GM12878 (cell line): ENCODE measurements around the gene ABCA9. TPM values are rescaled to one million over a fixed set of nuclear protein-coding genes. Genes with fewer than 3 reads are reported as not detected.

Experiments
- ATAC-seq: fragments of 200-7000 bp; cut with Tn5 transposase; 3 replicates; pipeline ENCODE4 v1.9.1; 2020; ENCODE audit warnings: mild to moderate bottlenecking, moderate library complexity
- BruUV-seq: library from RNA; stranded (reverse); fragments of 400-500 nt; replicated peaks from 2 replicates; lab custom pipeline; 2021; lab: Mats Ljungman, UMichigan
- CTCF ChIA-PET: fragments of 300-600 bp; sonication (Branson Sonifier 250); formaldehyde crosslinking; extraction: SDS; loops from one replicate; lab custom pipeline; 2021; ENCODE audit warnings: inconsistent platforms; lab: Yijun Ruan, JAX
- POLR2A ChIA-PET: fragments of 350-600 bp; formaldehyde crosslinking; extraction: SDS; loops from one replicate; lab custom pipeline; 2021; ENCODE audit warnings: inconsistent platforms; lab: Charles Lee
- RAD21 ChIA-PET: fragments of 300-600 bp; sonication (Branson Sonifier 250); formaldehyde crosslinking; loops from one replicate; lab custom pipeline; 2023; ENCODE audit warnings: antibody characterized with exemption; ENCODE audit not compliant: unreplicated experiment; lab: Charles Lee
- SMC1A ChIA-PET: fragments of 300-600 bp; sonication (Branson Sonifier 250); formaldehyde crosslinking; loops from one replicate; lab custom pipeline; 2023; ENCODE audit not compliant: unreplicated experiment, uncharacterized antibody; lab: Charles Lee
- DNase-seq: peaks from one replicate; pipeline ENCODE4 v3.0.0-alpha.2; 2011; ENCODE audit warnings: low read depth, low spot score
- FAIRE-seq: peaks from 3 replicates; lab custom pipeline; 2011; peaks lifted over from hg19 to GRCh38; lab: Jason Lieb, UNC
- H2AFZ ChIP-seq: 2 replicates; pipeline ENCODE4 v1.6.0; 2011; ENCODE audit warnings: low read depth, low read length, control low read depth; ENCODE audit not compliant: control insufficient read depth
- H3K27ac ChIP-seq: 2 replicates; pipeline ENCODE4 v1.5.1; 2011; ENCODE audit warnings: control low read depth; ENCODE audit not compliant: control insufficient read depth, insufficient read depth
- H3K27me3 ChIP-seq, 2 experiments: replicated peaks in 1 of 2; 2 replicates each; pipeline versions ENCODE4 v1.6.0 to v1.6.1; 2011; ENCODE audit warnings: low read length in 1 of 2; ENCODE audit not compliant: control insufficient read depth in 2 of 2, insufficient read depth in 2 of 2
- H3K36me3 ChIP-seq, 2 experiments: 2 replicates each; pipeline ENCODE4 v1.5.1; 2011; ENCODE audit warnings: low read length in 1 of 2; ENCODE audit not compliant: control insufficient read depth in 2 of 2, insufficient read depth in 2 of 2
- H3K4me1 ChIP-seq: 2 replicates; pipeline ENCODE4 v1.6.1; 2011; ENCODE audit warnings: mild to moderate bottlenecking, low read length, moderate library complexity, mixed read lengths; ENCODE audit not compliant: control insufficient read depth, insufficient read depth
- H3K4me2 ChIP-seq: 2 replicates; pipeline ENCODE4 v1.6.0; 2011; ENCODE audit warnings: control low read depth; ENCODE audit not compliant: control insufficient read depth, insufficient read depth
- H3K4me3 ChIP-seq: fragments of 200-600 bp; sonication (generic); 2 replicates; pipeline ENCODE4 v1.5.1; 2016
- H3K79me2 ChIP-seq: 2 replicates; pipeline ENCODE4 v1.6.0; 2011; ENCODE audit warnings: low read length; ENCODE audit not compliant: control insufficient read depth, insufficient read depth
- H3K9ac ChIP-seq: 2 replicates; pipeline ENCODE4 v1.8.0; 2011; ENCODE audit warnings: low read length, control low read depth, mixed read lengths; ENCODE audit not compliant: control insufficient read depth, insufficient read depth
- H3K9me3 ChIP-seq: replicated peaks from 3 replicates; pipeline ENCODE4 v1.5.1; 2011; ENCODE audit warnings: mild to moderate bottlenecking, low read length; ENCODE audit not compliant: control insufficient read depth, insufficient read depth
- H4K20me1 ChIP-seq: 2 replicates; pipeline ENCODE4 v1.6.0; 2011; ENCODE audit not compliant: control insufficient read depth, insufficient read depth
- ATF3 ChIP-seq: IDR thresholded peaks from 2 replicates; pipeline ENCODE4 v1.6.1; 2011; ENCODE audit warnings: low read depth, mild to moderate bottlenecking, low read length, moderate library complexity, borderline replicate concordance; ENCODE audit errors: extremely low read depth
- BMI1 ChIP-seq: fragments of 450-650 bp; IDR thresholded peaks from 2 replicates; pipeline ENCODE4 v1.6.1; 2016; ENCODE audit warnings: mild to moderate bottlenecking, moderate library complexity, borderline replicate concordance
- EGR1 ChIP-seq, 2 experiments: IDR thresholded peaks; 1 replicate in 1 of 2; 2 replicates in 1 of 2; pipeline ENCODE4 v1.6.1; 2011 to 2012; ENCODE audit warnings: low read depth in 2 of 2, low read length in 2 of 2, borderline replicate concordance in 1 of 2, mild to moderate bottlenecking in 1 of 2, moderate library complexity in 1 of 2
- IRF3 ChIP-seq: fragments of 450-650 bp; IDR thresholded peaks from 2 replicates; pipeline ENCODE4 v1.6.1; 2014; ENCODE audit warnings: mild to moderate bottlenecking
- MEF2B ChIP-seq: fragments of 450-650 bp; IDR thresholded peaks from 2 replicates; pipeline ENCODE4 v1.6.1; 2018; ENCODE audit warnings: mild to moderate bottlenecking, moderate library complexity; ENCODE audit not compliant: partially characterized antibody, poor library complexity, severe bottlenecking
- NFIC ChIP-seq: IDR thresholded peaks from 2 replicates; pipeline ENCODE4 v1.6.1; 2012; ENCODE audit warnings: low read depth, mild to moderate bottlenecking, inconsistent platforms, low read length, moderate library complexity
- PAX5 ChIP-seq: IDR thresholded peaks from 2 replicates; pipeline ENCODE4 v1.6.1; 2011; ENCODE audit warnings: low read depth, low read length, borderline replicate concordance
- SMAD5 ChIP-seq: IDR thresholded peaks from 2 replicates; pipeline ENCODE4 v1.6.1; 2016; ENCODE audit warnings: antibody characterized with exemption, low read depth
- SMARCA5 ChIP-seq: fragments of 450-650 bp; IDR thresholded peaks from 2 replicates; pipeline ENCODE4 v1.6.1; 2017; ENCODE audit warnings: mild to moderate bottlenecking
- USF2 ChIP-seq: IDR thresholded peaks from 2 replicates; pipeline ENCODE4 v1.6.1; 2011; ENCODE audit warnings: low read depth, low read length, improper control_type of control experiment, borderline replicate concordance
- ZBED1 ChIP-seq: IDR thresholded peaks from 2 replicates; pipeline ENCODE4 v1.6.1; 2016; ENCODE audit warnings: borderline replicate concordance
- ZNF592 ChIP-seq: fragments of 450-650 bp; IDR thresholded peaks from 2 replicates; pipeline ENCODE4 v1.6.1; 2017; ENCODE audit warnings: mild to moderate bottlenecking, moderate library complexity
- WGBS: methylation state at CpG from one replicate; pipeline ENCODE4 v1.1.6; 2016; ENCODE audit warnings: low lambda C conversion rate; ENCODE audit not compliant: insufficient replicate concordance, insufficient coverage; ENCODE audit errors: missing lambda C conversion rate; 5-methylcytosine and 5-hydroxymethylcytosine counted together
- in situ Hi-C: fragments of 300-500 bp; cut with MboI; formaldehyde crosslinking; loops from 9 replicates; pipeline ENCODE4 v1.14.3; 2018; ENCODE audit warnings: mixed read lengths
- intact Hi-C: fragments of 100-400 bp; cut with micrococcal nuclease; formaldehyde crosslinking; loops from one replicate; pipeline ENCODE4 v1.14.2; 2022; ENCODE audit not compliant: unreplicated experiment
- polyA plus RNA-seq, 11 experiments: library from polyadenylated mRNA; depleted of rRNA in 4 of 11; unstranded in 6 of 11; stranded (reverse) in 5 of 11; fragments of >200 nt; fragmentation: Nextera tagmentation in 4 of 11; fragmentation: Illumina TruSeq in 1 of 11; extraction: Ambion mirVana in 4 of 11; extraction: Trizol in 1 of 11; gene quantifications; 1 replicate in 1 of 11; 2 replicates in 10 of 11; pipeline versions ENCODE4 v1.2.1 to v1.2.3, GENCODE V29; 2011 to 2016; ENCODE audit warnings: inconsistent platforms in 2 of 11, missing spikeins in 2 of 11, low read depth in 1 of 11
- total RNA-seq, 4 experiments: library from RNA; depleted of rRNA in 3 of 4; stranded (reverse); fragments of >200 nt in 3 of 4; fragmentation: Illumina TruSeq in 1 of 4; extraction: Trizol in 1 of 4; gene quantifications; 2 replicates each; pipeline versions ENCODE4 v1.2.1 to v1.2.3, GENCODE V29; 2013 to 2021
- TF ChIP-seq, protein P1 (sequence below): fragments of 450-650 bp; conservative IDR thresholded peaks from 2 replicates; pipeline ENCODE4 v1.6.1; 2017; ENCODE audit warnings: mild to moderate bottlenecking, moderate library complexity

The ABCA9 gene
- total and polyA plus RNA-seq, 10 of the 15 experiments (the other 5 are each of a cell fraction or from before 2014, with no cell fraction given), result under 0.01 to 2.9 (median 0.31) TPM

GRCh38 chr17:69064476-69064875, 3.7 kb upstream of the ABCA9 start:
- intact Hi-C loops, result loop anchor here (10.0 kb wide), 1 partner anchor 290 kb away; no protein-coding TSS in a partner anchor
- Histone ChIP-seq H3K4me1 (no peaks in the 10 kb centered on the region), H3K9ac (no peak overlapping the region), H3K79me2 (no peaks in the 10 kb centered on the region), H4K20me1 (no peaks in the 10 kb centered on the region), H3K27ac (no peak overlapping the region), H2AFZ (no peak overlapping the region), H3K27me3 (no peaks in the 10 kb centered on the region), H3K4me2 (no peak overlapping the region), H3K36me3 (no peaks in the 10 kb centered on the region; a peak in 1 of 4 replicates), H3K9me3 (peaks cover 2% of the 10 kb centered on the region; the same call in 1 of the 3 replicates), H3K4me3 (no peak overlapping the region)
- TF ChIP-seq EGR1 (IDR thresholded peaks at IDR 0.05; ENCODE audit: borderline replicate concordance in 1 of 2, low read depth in 2 of 2, low read length in 2 of 2) (no peak), SMAD5 (no peak), ZNF592 (no peak), USF2 (no peak), ATF3 (no peak), NFIC (no peak), ZBED1 (no peak), SMARCA5 (no peak), BMI1 (no peak), PAX5 (no peak), IRF3 (no peak), MEF2B (no peak)
- TF ChIP-seq, protein P1, sequence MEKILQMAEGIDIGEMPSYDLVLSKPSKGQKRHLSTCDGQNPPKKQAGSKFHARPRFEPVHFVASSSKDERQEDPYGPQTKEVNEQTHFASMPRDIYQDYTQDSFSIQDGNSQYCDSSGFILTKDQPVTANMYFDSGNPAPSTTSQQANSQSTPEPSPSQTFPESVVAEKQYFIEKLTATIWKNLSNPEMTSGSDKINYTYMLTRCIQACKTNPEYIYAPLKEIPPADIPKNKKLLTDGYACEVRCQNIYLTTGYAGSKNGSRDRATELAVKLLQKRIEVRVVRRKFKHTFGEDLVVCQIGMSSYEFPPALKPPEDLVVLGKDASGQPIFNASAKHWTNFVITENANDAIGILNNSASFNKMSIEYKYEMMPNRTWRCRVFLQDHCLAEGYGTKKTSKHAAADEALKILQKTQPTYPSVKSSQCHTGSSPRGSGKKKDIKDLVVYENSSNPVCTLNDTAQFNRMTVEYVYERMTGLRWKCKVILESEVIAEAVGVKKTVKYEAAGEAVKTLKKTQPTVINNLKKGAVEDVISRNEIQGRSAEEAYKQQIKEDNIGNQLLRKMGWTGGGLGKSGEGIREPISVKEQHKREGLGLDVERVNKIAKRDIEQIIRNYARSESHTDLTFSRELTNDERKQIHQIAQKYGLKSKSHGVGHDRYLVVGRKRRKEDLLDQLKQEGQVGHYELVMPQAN, result no peak
- SMC1A ChIA-PET, result interaction anchor here (0.6 to 1.2 kb wide), 3 partner anchors 12 to 37 kb away, joined by 3 to 4 read pairs (median 3); no protein-coding TSS in a partner anchor
- POLR2A ChIA-PET, result no interaction called here
- whole genome bisulfite sequencing, result 38% methylated on average over 1 of the region's 1 CpG
- no TSS peak for BruUV-seq
- RAD21 ChIA-PET, result no interaction called here
- ATAC-seq, result peak; percentile 46
- in situ Hi-C loops, result no loop called here
- DNase-seq, result no peak
- no peak for FAIRE-seq
- CTCF ChIA-PET, result no interaction called here
